Karpas-422 (cell line): ENCODE measurements around the gene ZFHX2. TPM values are rescaled to one million over a fixed set of nuclear protein-coding genes. Genes with fewer than 3 reads are reported as not detected.
"Not testable (repeated sequence)": the region's sequence is repeated elsewhere in the genome, so short reads cannot be mapped to it uniquely, and the experiment has no call there.

ENCODE experiments used
- DNase-seq: peaks from one replicate; pipeline ENCODE4 v3.0.0-alpha.2; 2015
- H2AFZ ChIP-seq: fragments of 200-600 bp; sonication (generic); 2 replicates; pipeline ENCODE4 v1.6.1; 2014; ENCODE audit warnings: antibody characterized with exemption, low read length, mixed read lengths
- H3K27ac ChIP-seq: fragments of 200-600 bp; sonication (generic); 2 replicates; pipeline ENCODE4 v1.5.1; 2014; ENCODE audit warnings: mild to moderate bottlenecking, low read length, moderate library complexity
- H3K27me3 ChIP-seq: fragments of 200-600 bp; sonication (generic); 2 replicates; pipeline ENCODE4 v1.6.1; 2014; ENCODE audit warnings: low read length, mixed read lengths
- H3K36me3 ChIP-seq: fragments of 200-600 bp; sonication (generic); 2 replicates; pipeline ENCODE4 v1.6.1; 2014; ENCODE audit warnings: low read length, mixed read lengths; ENCODE audit not compliant: insufficient read depth
- H3K4me1 ChIP-seq: fragments of 200-600 bp; sonication (generic); 2 replicates; pipeline ENCODE4 v1.6.1; 2014; ENCODE audit warnings: mild to moderate bottlenecking, low read length, mixed read lengths
- H3K4me2 ChIP-seq: fragments of 200-600 bp; sonication (generic); 2 replicates; pipeline ENCODE4 v1.6.1; 2014; ENCODE audit warnings: low read length, low read depth, mild to moderate bottlenecking; ENCODE audit not compliant: poor library complexity, severe bottlenecking
- H3K4me3 ChIP-seq: fragments of 200-600 bp; sonication (generic); 2 replicates; pipeline ENCODE4 v1.5.1; 2014; ENCODE audit warnings: mild to moderate bottlenecking, antibody characterized with exemption, low read length, mixed read lengths
- H3K79me2 ChIP-seq: fragments of 200-600 bp; sonication (generic); 2 replicates; pipeline ENCODE4 v1.6.1; 2014; ENCODE audit warnings: mild to moderate bottlenecking, low read length, mixed read lengths
- H3K9ac ChIP-seq: fragments of 200-600 bp; sonication (generic); 2 replicates; pipeline ENCODE4 v1.6.0; 2014; ENCODE audit warnings: low read length
- H3K9me2 ChIP-seq: fragments of 200-600 bp; sonication (generic), shearing (Covaris generic); replicated peaks from 2 replicates; pipeline ENCODE4 v1.6.0; 2014; ENCODE audit warnings: mild to moderate bottlenecking, low read length, moderate library complexity; ENCODE audit not compliant: insufficient read depth
- H3K9me3 ChIP-seq: fragments of 300-700, 200-600 bp; sonication (generic); 2 replicates; pipeline ENCODE4 v1.6.1; 2014; ENCODE audit warnings: low read length, mixed read lengths
- H4K20me1 ChIP-seq: fragments of 200-600 bp; sonication (generic); 2 replicates; pipeline ENCODE4 v1.6.1; 2014; ENCODE audit warnings: mild to moderate bottlenecking, antibody characterized with exemption, low read length, low read depth; ENCODE audit not compliant: insufficient read depth
- total RNA-seq: library from RNA; depleted of rRNA; stranded (reverse); fragments of >200 nt; shearing (Covaris generic); gene quantifications from 2 replicates; pipeline ENCODE4 v1.2.3, GENCODE V29; 2014; ENCODE audit warnings: low replicate concordance

ZFHX2 gene
- total RNA-seq, 1 experiment from 2014 or later: 0.07 TPM

DNA sequence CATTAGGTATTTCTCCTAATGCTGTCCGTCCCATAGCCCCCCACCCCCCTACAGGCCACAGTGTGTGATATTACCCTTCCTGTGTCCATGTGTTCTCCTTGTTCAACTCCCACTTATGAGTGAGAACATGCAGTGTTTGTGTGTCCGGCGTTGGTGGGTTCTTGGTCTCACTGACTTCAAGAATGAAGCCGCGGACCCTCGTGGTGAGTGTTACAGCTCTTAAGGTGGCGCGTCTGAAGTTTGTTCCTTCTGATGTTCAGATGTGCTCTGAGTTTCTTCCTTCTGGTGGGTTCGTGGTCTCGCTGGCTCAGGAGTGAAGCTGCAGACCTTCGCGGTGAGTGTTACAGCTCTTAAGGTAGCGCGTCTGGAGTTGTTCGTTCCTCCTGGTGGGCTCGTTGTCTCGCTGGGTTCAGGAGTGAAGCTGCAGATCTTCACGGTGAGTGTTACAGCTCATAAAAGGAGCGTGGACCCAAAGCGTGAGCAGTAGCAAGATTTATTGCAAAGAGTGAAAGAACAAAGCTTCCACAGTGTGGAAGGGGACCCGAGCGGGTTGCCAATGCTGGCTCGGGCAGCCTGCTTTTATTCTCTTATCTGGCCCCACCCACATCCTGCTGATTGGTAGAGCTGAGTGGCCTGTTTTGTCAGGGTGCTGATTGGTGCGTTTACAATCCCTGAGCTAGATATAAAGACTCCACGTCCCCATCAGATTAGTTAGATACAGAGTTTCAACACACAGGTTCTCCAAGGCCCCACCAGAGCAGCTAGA lies 32.4 kb upstream of the ZFHX2 start:
- H3K4me3 ChIP-seq, H3K9ac ChIP-seq, H3K9me3 ChIP-seq, H3K4me2 ChIP-seq, H3K27ac ChIP-seq, H2AFZ ChIP-seq, H3K27me3 ChIP-seq, DNase-seq, H3K79me2 ChIP-seq, H4K20me1 ChIP-seq, H3K36me3 ChIP-seq, H3K4me1 ChIP-seq, H3K9me2 ChIP-seq: not testable (repeated sequence)

DNA sequence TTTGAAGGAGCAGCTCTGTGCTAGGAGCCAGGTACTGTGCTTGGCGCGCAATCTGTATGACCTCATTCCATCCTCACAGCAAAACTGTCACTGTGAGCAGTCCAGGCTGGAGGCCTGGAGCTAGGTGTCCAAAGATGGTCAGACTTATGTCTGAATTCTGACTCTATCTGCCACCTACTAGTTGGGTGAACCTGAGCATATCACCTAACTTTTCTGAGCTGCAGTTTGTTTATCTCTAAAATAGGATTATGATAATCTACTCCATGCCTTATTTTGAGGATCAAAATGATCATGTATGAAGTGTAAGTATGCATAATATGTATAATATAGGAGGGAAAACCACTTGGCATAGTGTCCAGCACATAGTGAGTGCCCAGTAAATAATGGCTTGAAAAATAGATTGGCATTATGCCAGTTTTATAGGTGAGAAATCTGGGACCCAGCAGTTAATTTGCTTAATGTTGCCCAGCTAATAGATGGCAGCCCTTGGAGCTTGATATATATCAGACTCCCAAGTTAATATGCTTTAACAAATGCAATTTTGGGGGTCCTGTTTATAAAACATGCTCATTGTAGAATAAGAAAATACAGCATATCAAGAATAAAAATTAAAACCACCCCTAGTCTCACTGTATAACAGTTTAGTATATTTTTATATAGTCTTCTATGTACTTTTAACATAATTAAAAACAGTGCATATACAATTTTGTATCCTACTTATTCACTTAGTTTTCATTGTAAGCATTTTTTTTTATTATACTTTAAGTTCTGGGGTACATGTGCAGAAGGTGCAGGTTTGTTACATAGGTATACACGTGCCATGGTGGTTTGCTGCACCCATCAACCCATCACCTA lies 31.6 kb upstream of the ZFHX2 start:
- no peaks in the 10 kb centered on the region for H3K27me3 ChIP-seq
- no peak overlapping the region for H3K9ac ChIP-seq
- no peak for DNase-seq

DNA sequence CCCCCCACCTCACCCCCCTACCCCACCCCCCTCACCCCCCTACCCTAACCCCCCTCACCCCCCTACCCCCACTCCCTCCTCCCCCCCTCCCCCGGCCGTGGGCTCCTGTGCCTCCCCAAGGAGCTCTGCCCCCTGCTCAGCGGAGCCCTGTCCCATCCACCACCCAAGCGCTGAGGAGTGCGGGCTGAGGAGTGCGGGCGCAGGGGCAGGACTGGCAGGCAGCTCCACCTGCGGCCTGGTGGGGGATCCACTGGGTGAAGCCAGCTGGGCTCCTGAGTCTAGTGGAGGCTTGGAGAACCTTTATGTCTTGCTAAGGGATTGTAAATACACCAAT lies 29.4 kb upstream of the ZFHX2 start:
- Histone ChIP-seq H3K79me2 (no peaks in the 10 kb centered on the region), H3K27ac (no peak overlapping the region), H3K27me3 (no peaks in the 10 kb centered on the region), H3K4me3 (no peak overlapping the region), H3K9me2 (no peaks in the 10 kb centered on the region), H3K9ac (no peak overlapping the region), H3K36me3 (no peaks in the 10 kb centered on the region), H2AFZ (no peak overlapping the region), H3K4me2 (no peak overlapping the region), H3K9me3 (no peaks in the 10 kb centered on the region), H3K4me1 (no peaks in the 10 kb centered on the region), H4K20me1 (no peaks in the 10 kb centered on the region)
- DNase-seq: no peak

More for the DNA sequence above, 31.6 kb upstream of the ZFHX2 start:
- H3K4me1 ChIP-seq: no peaks in the 10 kb centered on the region
- H3K9me3 ChIP-seq: no peaks in the 10 kb centered on the region
- H3K4me3 ChIP-seq: no peak overlapping the region
- H3K9me2 ChIP-seq: no peaks in the 10 kb centered on the region
- no peaks in the 10 kb centered on the region for H4K20me1 ChIP-seq
- no peaks in the 10 kb centered on the region for H3K36me3 ChIP-seq
- H3K79me2 ChIP-seq: no peaks in the 10 kb centered on the region
- no peak overlapping the region for H3K27ac ChIP-seq
- no peak overlapping the region for H2AFZ ChIP-seq
- no peak overlapping the region for H3K4me2 ChIP-seq

DNA sequence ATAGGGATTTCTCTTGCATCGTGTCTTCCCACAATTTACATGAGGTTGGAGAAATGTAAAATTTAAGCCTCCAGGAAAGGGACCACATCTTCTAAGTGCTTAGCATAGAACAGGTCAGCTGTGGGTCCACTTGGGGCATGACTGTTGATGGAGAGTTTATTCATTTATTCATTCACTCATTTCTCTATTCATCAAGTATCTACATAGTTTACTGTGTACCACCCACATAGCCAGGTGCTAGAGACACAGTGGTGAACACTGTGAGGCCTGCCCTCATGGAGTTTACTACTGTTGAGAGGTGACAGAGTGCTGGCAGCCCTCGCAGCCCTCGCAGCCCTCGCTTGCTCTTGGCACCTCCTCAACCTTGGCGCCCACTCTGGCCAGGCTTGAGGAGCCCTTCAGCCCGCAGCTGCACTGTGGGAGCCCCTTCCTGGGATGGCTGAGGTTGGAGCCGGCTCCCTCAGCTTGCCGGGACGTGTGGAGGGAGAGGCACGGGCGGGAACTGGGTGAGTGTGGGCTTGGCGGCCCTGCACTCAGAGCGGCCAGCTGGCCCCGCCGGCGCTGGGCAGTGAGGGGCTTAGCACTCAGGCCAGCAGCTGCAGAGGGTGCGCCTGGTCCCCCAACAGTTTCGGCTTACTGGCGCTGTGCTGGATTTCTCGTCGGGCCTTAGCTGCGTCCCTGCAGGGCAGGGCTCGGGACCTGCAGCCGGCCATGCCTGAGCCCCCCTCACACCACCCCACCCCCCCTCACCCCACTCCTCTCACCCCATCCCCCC lies 28.8 kb upstream of the ZFHX2 start:
- H3K9ac ChIP-seq: no peak overlapping the region
- H3K27me3 ChIP-seq: no peaks in the 10 kb centered on the region
- no peak overlapping the region for H3K4me3 ChIP-seq
- no peak overlapping the region for H2AFZ ChIP-seq
- no peaks in the 10 kb centered on the region for H3K9me3 ChIP-seq
- H3K9me2 ChIP-seq: no peaks in the 10 kb centered on the region
- no peak overlapping the region for H3K4me2 ChIP-seq
- H4K20me1 ChIP-seq: no peaks in the 10 kb centered on the region
- no peak for DNase-seq
- no peaks in the 10 kb centered on the region for H3K36me3 ChIP-seq
- H3K79me2 ChIP-seq: no peaks in the 10 kb centered on the region
- no peak overlapping the region for H3K27ac ChIP-seq
- H3K4me1 ChIP-seq: no peaks in the 10 kb centered on the region

DNA sequence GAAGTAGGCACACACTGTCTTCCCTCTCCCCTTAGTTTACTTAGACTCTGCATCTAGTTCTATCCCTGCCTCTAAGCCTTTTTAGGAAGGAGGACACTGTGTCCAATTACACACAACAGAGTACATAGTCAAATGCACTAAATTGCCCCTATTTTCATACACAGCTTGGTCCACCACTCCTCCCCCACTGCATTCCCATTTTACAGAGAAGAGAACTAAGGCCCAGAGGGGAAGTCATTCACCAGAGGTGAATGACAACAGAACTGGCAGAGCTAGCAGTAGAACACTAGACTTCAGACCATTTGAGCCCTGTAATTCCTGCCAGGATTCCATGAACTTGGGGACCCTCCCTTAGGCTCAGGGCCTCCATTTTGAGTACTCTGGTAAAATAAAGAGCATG lies 28.2 kb upstream of the ZFHX2 start:
- Histone ChIP-seq H3K9ac (no peak overlapping the region), H2AFZ (no peak overlapping the region), H3K36me3 (no peaks in the 10 kb centered on the region), H3K4me1 (no peaks in the 10 kb centered on the region), H3K9me3 (no peaks in the 10 kb centered on the region), H3K79me2 (no peaks in the 10 kb centered on the region), H3K4me2 (no peak overlapping the region), H4K20me1 (no peaks in the 10 kb centered on the region), H3K4me3 (no peak overlapping the region), H3K27ac (no peak overlapping the region), H3K9me2 (no peaks in the 10 kb centered on the region), H3K27me3 (no peaks in the 10 kb centered on the region)
- DNase-seq: no peak

DNA sequence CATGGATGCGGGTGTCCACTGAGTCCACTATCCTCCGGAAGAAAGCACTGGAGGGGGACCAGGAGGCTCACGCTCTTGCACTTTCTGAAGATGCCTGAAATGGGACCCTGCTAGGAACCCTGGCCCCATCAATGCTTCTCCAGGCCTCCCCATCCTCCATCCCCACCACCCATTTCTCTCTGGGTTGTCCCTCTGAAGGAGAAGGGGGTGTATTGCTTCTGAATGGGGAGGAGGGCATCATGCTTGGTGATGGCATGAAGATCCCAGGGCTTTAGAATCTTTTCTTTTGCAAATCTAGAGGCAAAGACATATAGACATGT lies 27.7 kb upstream of the ZFHX2 start:
- Histone ChIP-seq H3K4me3 (no peak overlapping the region), H3K36me3 (no peaks in the 10 kb centered on the region), H2AFZ (no peak overlapping the region), H3K9me2 (no peaks in the 10 kb centered on the region), H3K4me1 (no peaks in the 10 kb centered on the region), H3K4me2 (no peak overlapping the region), H3K27ac (no peak overlapping the region), H3K9ac (no peak overlapping the region), H3K9me3 (no peaks in the 10 kb centered on the region), H3K27me3 (no peaks in the 10 kb centered on the region), H3K79me2 (no peaks in the 10 kb centered on the region), H4K20me1 (no peaks in the 10 kb centered on the region)
- no peak for DNase-seq

DNA sequence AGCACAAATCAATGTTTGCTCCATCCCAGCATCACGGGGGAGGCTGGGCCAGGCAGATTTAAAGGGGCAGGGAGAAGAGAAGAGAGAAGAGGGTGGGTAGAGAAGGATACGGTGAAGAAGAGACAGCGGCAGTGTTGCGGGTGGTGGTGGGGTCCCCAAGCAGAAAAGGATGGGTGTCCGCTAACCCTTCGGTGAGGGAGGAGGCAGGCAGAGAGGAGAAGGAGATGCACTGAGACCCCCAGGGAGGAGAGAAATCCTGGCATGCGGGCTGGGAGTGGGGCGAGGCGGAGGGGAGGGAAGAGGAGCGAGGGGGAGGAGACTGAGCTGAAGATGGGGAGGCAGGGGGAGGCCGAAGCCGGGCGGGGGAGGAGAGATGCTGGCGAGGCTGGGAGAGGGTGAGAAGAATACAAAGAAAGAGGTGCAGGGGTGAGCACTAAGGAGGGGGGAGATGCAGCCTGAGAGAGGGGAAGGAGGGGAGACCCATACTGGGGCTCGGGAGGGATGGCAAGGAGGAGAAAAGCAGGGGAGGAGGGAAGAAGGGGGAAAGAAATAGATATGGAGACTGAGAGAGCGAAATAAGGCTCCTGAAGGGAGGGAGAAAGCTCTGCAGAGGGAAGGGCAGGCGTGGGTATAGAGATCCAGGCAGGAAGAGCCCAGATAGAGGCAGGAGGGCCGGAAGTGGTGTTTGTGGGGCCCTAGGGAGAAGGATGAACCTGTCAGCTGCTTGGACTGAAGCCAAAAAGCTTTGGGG lies 27.2 kb upstream of the ZFHX2 start, which contains the start of gene JPH4:
JPH4 (minus strand) TSS at position 231 of the 751 bp plus-strand sequence. CDS start 1,337 bp downstream, outside the sequence.
- Histone ChIP-seq H3K27me3 (no peaks in the 10 kb centered on the region), H3K4me3 (no peak within 1 kb of the TSS), H3K9me3 (no peaks in the 10 kb centered on the region), H3K9ac (no peak within 1 kb of the TSS), H3K36me3 (no peaks in the 10 kb centered on the region), H2AFZ (no peak within 1 kb of the TSS), H3K4me2 (no peak within 1 kb of the TSS), H3K79me2 (no peaks in the 10 kb centered on the region), H3K9me2 (no peaks in the 10 kb centered on the region), H4K20me1 (no peaks in the 10 kb centered on the region), H3K27ac (no peak within 1 kb of the TSS), H3K4me1 (no peaks in the 10 kb centered on the region)
- no peak for DNase-seq
